ENCODE results near the gene HECW1.

GRCh38 chr7:43215061-43215460, 102.6 kb downstream of the HECW1 start:
- TF ChIP-seq CTCF (IDR thresholded peaks at IDR 0.05) (no peak), POLR2A (IDR thresholded peaks at IDR 0.05) (no peak)

Data from lower leg skin (tissue), 3 donors.